HEK293 (cell line): ENCODE results near the gene DNAJC6.
A peak's percentile ranks its signal among the peaks of the same experiment; 100 is the strongest.

Source experiments
- CTCF ChIA-PET: fragments of 350-600 bp; formaldehyde crosslinking; extraction: SDS; loops from one replicate; lab custom pipeline; 2021; ENCODE audit warnings: antibody characterized with exemption; lab: Yijun Ruan, JAX
- POLR2A ChIA-PET: fragments of 300-600 bp; formaldehyde crosslinking; extraction: SDS; loops from one replicate; lab custom pipeline; 2020; ENCODE audit warnings: antibody characterized with exemption, inconsistent platforms; lab: Yijun Ruan, JAX
- H3K27ac ChIP-seq: fragments of 200-500 bp; sonication (Bioruptor generic); 2 replicates; pipeline ENCODE4 v1.5.1; 2014; ENCODE audit warnings: low read depth, low read length, control low read depth, inconsistent platforms; ENCODE audit errors: extremely low read depth
- H3K36me3 ChIP-seq, 2 experiments: fragments of 200-500 bp in 1 of 2; sonication (Bioruptor generic) in 1 of 2; 1 replicate in 1 of 2; 2 replicates in 1 of 2; pipeline ENCODE4 v1.5.1; 2014 to 2017; ENCODE audit warnings: inconsistent platforms in 2 of 2, low read length in 2 of 2; ENCODE audit not compliant: control insufficient read depth in 2 of 2, insufficient read depth in 1 of 2
- H3K4me1 ChIP-seq: fragments of 200-500 bp; sonication (Bioruptor generic); 2 replicates; pipeline ENCODE4 v1.5.1; 2014; ENCODE audit warnings: mild to moderate bottlenecking, low read length, inconsistent platforms; ENCODE audit not compliant: control insufficient read depth, insufficient read depth
- H3K4me3 ChIP-seq: 2 replicates; pipeline ENCODE4 v1.5.1; 2011; ENCODE audit warnings: low read depth, mild to moderate bottlenecking, control low read depth, low read length, moderate library complexity
- H3K9me3 ChIP-seq: fragments of 200-500 bp; sonication (Bioruptor generic); 2 replicates; pipeline ENCODE4 v1.5.1; 2014; ENCODE audit warnings: low read depth, low read length, inconsistent platforms; ENCODE audit not compliant: control insufficient read depth, insufficient read depth
- GLI2 ChIP-seq: fragments of 450-650 bp; formaldehyde crosslinking; IDR thresholded peaks from 2 replicates; pipeline ENCODE4; 2017; ENCODE audit warnings: missing biosample characterization, missing genetic modification characterization, low read depth, borderline replicate concordance
- KLF16 ChIP-seq: fragments of 450-650 bp; formaldehyde crosslinking; IDR thresholded peaks from 2 replicates; pipeline ENCODE4 v1.5.1; 2017; ENCODE audit warnings: missing biosample characterization, missing genetic modification characterization
- KLF9 ChIP-seq: fragments of 450-650 bp; formaldehyde crosslinking; IDR thresholded peaks from 2 replicates; pipeline ENCODE4 v1.5.1; 2016; ENCODE audit warnings: missing biosample characterization, missing genetic modification characterization, low read depth
- OVOL3 ChIP-seq: fragments of 450-650 bp; formaldehyde crosslinking; IDR thresholded peaks from 2 replicates; pipeline ENCODE4 v1.5.1; 2016; ENCODE audit warnings: missing biosample characterization, missing genetic modification characterization
- PRDM10 ChIP-seq: fragments of 450-650 bp; formaldehyde crosslinking; IDR thresholded peaks from 2 replicates; pipeline ENCODE4 v1.5.1; 2016; ENCODE audit warnings: missing biosample characterization, missing genetic modification characterization
- SP3 ChIP-seq: fragments of 450-650 bp; formaldehyde crosslinking; IDR thresholded peaks from 2 replicates; pipeline ENCODE4 v1.5.1; 2016; ENCODE audit warnings: missing biosample characterization, missing genetic modification characterization
- TRIM28 ChIP-seq: IDR thresholded peaks from 2 replicates; pipeline ENCODE4 v1.6.1; 2011; ENCODE audit warnings: low read length, control low read depth, borderline replicate concordance
- ZBTB17 ChIP-seq: fragments of 450-650 bp; formaldehyde crosslinking; IDR thresholded peaks from 2 replicates; pipeline ENCODE4 v1.5.1; 2016; ENCODE audit warnings: missing biosample characterization, missing genetic modification characterization
- ZBTB48 ChIP-seq: fragments of 450-650 bp; formaldehyde crosslinking; IDR thresholded peaks from 2 replicates; pipeline ENCODE4 v1.5.1; 2016; ENCODE audit warnings: missing biosample characterization, missing genetic modification characterization
- ZEB2 ChIP-seq: fragments of 450-650 bp; formaldehyde crosslinking; IDR thresholded peaks from 2 replicates; pipeline ENCODE4 v1.5.1; 2016; ENCODE audit warnings: missing biosample characterization, missing genetic modification characterization
- ZFHX2 ChIP-seq: fragments of 450-650 bp; formaldehyde crosslinking; conservative IDR thresholded peaks from 2 replicates; pipeline ENCODE4 v1.5.1; 2016; ENCODE audit warnings: missing biosample characterization, missing genetic modification characterization
- ZNF155 ChIP-seq: fragments of 450-650 bp; formaldehyde crosslinking; IDR thresholded peaks from 2 replicates; pipeline ENCODE4 v1.5.1; 2016; ENCODE audit warnings: missing biosample characterization, missing genetic modification characterization
- ZNF175 ChIP-seq: fragments of 450-650 bp; formaldehyde crosslinking; IDR thresholded peaks from 2 replicates; pipeline ENCODE4 v1.5.1; 2016; ENCODE audit warnings: missing biosample characterization, missing genetic modification characterization
- ZNF26 ChIP-seq: fragments of 450-650 bp; formaldehyde crosslinking; IDR thresholded peaks from 2 replicates; pipeline ENCODE4 v1.5.1; 2016; ENCODE audit warnings: missing biosample characterization, missing genetic modification characterization
- ZNF398 ChIP-seq: fragments of 450-650 bp; formaldehyde crosslinking; IDR thresholded peaks from 2 replicates; pipeline ENCODE4 v1.5.1; 2017; ENCODE audit warnings: missing biosample characterization, missing genetic modification characterization
- ZNF510 ChIP-seq: fragments of 450-650 bp; formaldehyde crosslinking; IDR thresholded peaks from 2 replicates; pipeline ENCODE4 v1.5.1; 2018; ENCODE audit warnings: mild to moderate bottlenecking, missing genetic modification characterization, missing biosample characterization; ENCODE audit not compliant: insufficient replicate concordance
- ZNF544 ChIP-seq: fragments of 450-650 bp; formaldehyde crosslinking; IDR thresholded peaks from 2 replicates; pipeline ENCODE4 v1.5.0; 2017; ENCODE audit warnings: missing biosample characterization, missing genetic modification characterization
- ZNF658 ChIP-seq: fragments of 450-650 bp; formaldehyde crosslinking; IDR thresholded peaks from 2 replicates; pipeline ENCODE4; 2016; ENCODE audit warnings: missing biosample characterization, missing genetic modification characterization
- ZSCAN5A ChIP-seq: fragments of 450-650 bp; formaldehyde crosslinking; IDR thresholded peaks from 2 replicates; pipeline ENCODE4 v1.5.1; 2016; ENCODE audit warnings: missing biosample characterization, missing genetic modification characterization
- TF ChIP-seq, protein P1 (sequence below): fragments of 450-650 bp; formaldehyde crosslinking; IDR thresholded peaks from 2 replicates; pipeline ENCODE4 v1.5.1; 2016; ENCODE audit warnings: missing biosample characterization, missing genetic modification characterization
- TF ChIP-seq, protein P2 (sequence below): fragments of 450-650 bp; IDR thresholded peaks from 2 replicates; pipeline ENCODE4 v1.5.1; 2018; ENCODE audit warnings: missing biosample characterization, mild to moderate bottlenecking, missing genetic modification characterization

DNAJC6 gene

DNA sequence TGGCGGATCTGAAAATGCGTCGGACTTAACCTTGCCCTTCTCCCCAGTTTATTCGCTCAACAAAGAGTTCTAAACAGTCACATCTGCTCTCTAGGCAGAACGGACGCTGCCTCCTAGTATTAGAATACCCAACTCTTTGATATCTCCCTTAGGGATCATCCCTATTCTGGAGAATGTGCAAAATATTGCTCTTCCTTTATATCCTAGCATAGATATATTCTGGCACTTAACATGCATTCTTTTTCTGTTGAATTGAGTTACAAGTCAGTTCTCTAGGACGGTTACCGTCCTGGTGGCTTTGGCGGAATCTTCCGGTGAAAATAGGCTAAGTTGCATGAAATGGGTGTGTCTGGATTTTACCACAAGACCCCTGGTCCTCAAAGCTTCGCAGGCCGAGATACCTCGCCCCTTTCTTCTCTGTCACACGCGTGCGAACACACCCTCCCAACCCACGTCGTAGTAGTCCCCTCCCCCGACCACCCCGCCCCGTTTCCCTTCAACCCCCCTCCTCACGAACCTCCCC, 501 bp upstream of the DNAJC6 start:
- peak overlapping the region; percentile 49 for H3K4me3 ChIP-seq
- ChIA-PET CTCF (interaction anchor here (0.6 to 1.0 kb wide), 2 partner anchors 30 to 113 kb away, joined by 3 read pairs; no protein-coding TSS in a partner anchor), POLR2A (interaction anchor here (0.6 to 2.3 kb wide), 3 partner anchors 51 to 111 kb away, joined by 4 to 8 read pairs (median 7); partner anchors contain the start of genes LEPR and LEPROT)
- no peak for TF ChIP-seq ZSCAN5A (tag by site-specific recombination)
- TF ChIP-seq PRDM10 (tag by site-specific recombination), result peak; percentile 94
- no peak for TF ChIP-seq OVOL3
- TF ChIP-seq KLF9 (tag by site-specific recombination), result peak; percentile 55
- TF ChIP-seq SP3 (tag by site-specific recombination), result 0 out of 2 replicates have a peak, but pooled peaks have one; percentile 16
- TF ChIP-seq ZBTB48 (tag by site-specific recombination), result peak; percentile 86
- TF ChIP-seq ZNF510 (tag by site-specific recombination), result peak; percentile 90
- no peak for TF ChIP-seq TRIM28
- 0 out of 2 replicates have a peak, but pooled peaks have one; percentile 18 for TF ChIP-seq GLI2 (tag by site-specific recombination)
- no peak for TF ChIP-seq ZNF26
- TF ChIP-seq ZNF658, result no peak
- H3K9me3 ChIP-seq, result no peaks in the 10 kb centered on the region
- no peaks in the 10 kb centered on the region for H3K36me3 ChIP-seq
- H3K27ac ChIP-seq, result no peak overlapping the region
- H3K4me1 ChIP-seq, result peaks cover 6% of the 10 kb centered on the region; the same call in 1 of the 2 replicates

- POLR2A ChIA-PET, result interaction anchor here (0.6 to 2.3 kb wide), 4 partner anchors 21 to 577 kb away, joined by 4 to 8 read pairs (median 6); no protein-coding TSS in a partner anchor
- TF ChIP-seq ZFHX2 (no peak), KLF16 (0 out of 2 replicates have a peak, but pooled peaks have one; percentile 0), ZBTB17 (tag by site-specific recombination) (0 out of 2 replicates have a peak, but pooled peaks have one; percentile 25), ZNF175 (tag by site-specific recombination) (no peak), ZEB2 (tag by site-specific recombination) (peak; percentile 5; the same call in 1 of the 2 replicates), ZNF398 (tag by site-specific recombination) (peak; percentile 80), ZNF544 (tag by site-specific recombination) (no peak), SP3 (tag by site-specific recombination) (peak; percentile 72), ZNF155 (no peak)
- TF ChIP-seq, protein P1, sequence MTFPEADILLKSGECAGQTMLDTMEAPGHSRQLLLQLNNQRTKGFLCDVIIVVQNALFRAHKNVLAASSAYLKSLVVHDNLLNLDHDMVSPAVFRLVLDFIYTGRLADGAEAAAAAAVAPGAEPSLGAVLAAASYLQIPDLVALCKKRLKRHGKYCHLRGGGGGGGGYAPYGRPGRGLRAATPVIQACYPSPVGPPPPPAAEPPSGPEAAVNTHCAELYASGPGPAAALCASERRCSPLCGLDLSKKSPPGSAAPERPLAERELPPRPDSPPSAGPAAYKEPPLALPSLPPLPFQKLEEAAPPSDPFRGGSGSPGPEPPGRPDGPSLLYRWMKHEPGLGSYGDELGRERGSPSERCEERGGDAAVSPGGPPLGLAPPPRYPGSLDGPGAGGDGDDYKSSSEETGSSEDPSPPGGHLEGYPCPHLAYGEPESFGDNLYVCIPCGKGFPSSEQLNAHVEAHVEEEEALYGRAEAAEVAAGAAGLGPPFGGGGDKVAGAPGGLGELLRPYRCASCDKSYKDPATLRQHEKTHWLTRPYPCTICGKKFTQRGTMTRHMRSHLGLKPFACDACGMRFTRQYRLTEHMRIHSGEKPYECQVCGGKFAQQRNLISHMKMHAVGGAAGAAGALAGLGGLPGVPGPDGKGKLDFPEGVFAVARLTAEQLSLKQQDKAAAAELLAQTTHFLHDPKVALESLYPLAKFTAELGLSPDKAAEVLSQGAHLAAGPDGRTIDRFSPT, result no peak
- TF ChIP-seq, protein P2, sequence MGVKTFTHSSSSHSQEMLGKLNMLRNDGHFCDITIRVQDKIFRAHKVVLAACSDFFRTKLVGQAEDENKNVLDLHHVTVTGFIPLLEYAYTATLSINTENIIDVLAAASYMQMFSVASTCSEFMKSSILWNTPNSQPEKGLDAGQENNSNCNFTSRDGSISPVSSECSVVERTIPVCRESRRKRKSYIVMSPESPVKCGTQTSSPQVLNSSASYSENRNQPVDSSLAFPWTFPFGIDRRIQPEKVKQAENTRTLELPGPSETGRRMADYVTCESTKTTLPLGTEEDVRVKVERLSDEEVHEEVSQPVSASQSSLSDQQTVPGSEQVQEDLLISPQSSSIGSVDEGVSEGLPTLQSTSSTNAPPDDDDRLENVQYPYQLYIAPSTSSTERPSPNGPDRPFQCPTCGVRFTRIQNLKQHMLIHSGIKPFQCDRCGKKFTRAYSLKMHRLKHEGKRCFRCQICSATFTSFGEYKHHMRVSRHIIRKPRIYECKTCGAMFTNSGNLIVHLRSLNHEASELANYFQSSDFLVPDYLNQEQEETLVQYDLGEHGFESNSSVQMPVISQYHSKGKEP (tag by site-specific recombination), result peak; percentile 58; the same call in 1 of the 2 replicates
These were observed 790 bp downstream of the DNAJC6 start for GRCh38 chr1:65310078-65310587.

More at GRCh38 chr1:65310078-65310587, 790 bp downstream of the DNAJC6 start:
- no peaks in the 10 kb centered on the region for H3K9me3 ChIP-seq
- no peak overlapping the region for H3K27ac ChIP-seq
- CTCF ChIA-PET, result interaction anchor here (0.7 to 1.1 kb wide), 4 partner anchors 28 to 121 kb away, joined by 3 to 10 read pairs (median 3); no protein-coding TSS in a partner anchor
- peak overlapping the region; percentile 49 for H3K4me3 ChIP-seq
- H3K4me1 ChIP-seq, result peaks cover 6% of the 10 kb centered on the region; the same call in 1 of the 2 replicates
- H3K36me3 ChIP-seq, result no peaks in the 10 kb centered on the region
